Activated T-helper 17 cell treated with anti-CD3 and anti-CD28 coated beads, Interleukin-2, amount 50 U/mL, for 72 hours (primary cell): Measurements from ENCODE around the gene SEMG1. TPM values are rescaled to one million over a fixed set of nuclear protein-coding genes. Genes with fewer than 3 reads are reported as not detected.

Experiments
- ATAC-seq: fragments of 150-1000 bp; cut with Tn5 transposase; replicated peaks from 2 replicates; pipeline ENCODE4 v1.10.0; 2021; ENCODE audit warnings: mild to moderate bottlenecking, moderate library complexity
- H3K27ac Mint-ChIP-seq: one replicate; pipeline ENCODE4 v1.8.0; 2022; ENCODE audit warnings: mixed read lengths
- H3K27me3 Mint-ChIP-seq: one replicate; pipeline ENCODE4 v1.8.0; 2022; ENCODE audit warnings: mixed read lengths
- H3K36me3 Mint-ChIP-seq: one replicate; pipeline ENCODE4 v1.8.0; 2022; ENCODE audit warnings: low read depth, mild to moderate bottlenecking, mixed read lengths
- H3K4me1 Mint-ChIP-seq: one replicate; pipeline ENCODE4 v1.8.0; 2022; ENCODE audit warnings: mixed read lengths
- H3K4me3 Mint-ChIP-seq: one replicate; pipeline ENCODE4 v1.8.0; 2022; ENCODE audit warnings: mild to moderate bottlenecking, mixed read lengths
- H3K9me3 Mint-ChIP-seq: one replicate; pipeline ENCODE4 v1.8.0; 2022; ENCODE audit warnings: mixed read lengths
- total RNA-seq, 2 donors: library from RNA; stranded (reverse); gene quantifications; one replicate each; pipeline ENCODE4 v1.2.3, GENCODE V29; 2022

SEMG1 gene
- total RNA-seq: not detected

- no peak for ATAC-seq
- no peaks in the 10 kb centered on the region for H3K36me3 Mint-ChIP-seq
- peaks cover 3% of the 10 kb centered on the region for H3K9me3 Mint-ChIP-seq
- no peak within 1 kb of the TSS for H3K27ac Mint-ChIP-seq
- no peak within 1 kb of the TSS for H3K4me3 Mint-ChIP-seq
- peaks cover 41% of the 10 kb centered on the region for H3K27me3 Mint-ChIP-seq
- no peaks in the 10 kb centered on the region for H3K4me1 Mint-ChIP-seq
Observed at GRCh38 chr20:45206725-45207124, at the start of gene SEMG1. Gene SEMG1, plus strand, starts transcription at chr20:45207033. Its CDS starts 21 bp downstream, at chr20:45207054.

- no peaks in the 10 kb centered on the region for H3K4me1 Mint-ChIP-seq
- no peak overlapping the region for H3K27ac Mint-ChIP-seq
- H3K4me3 Mint-ChIP-seq: no peak overlapping the region
- no peaks in the 10 kb centered on the region for H3K36me3 Mint-ChIP-seq
- peaks cover 54% of the 10 kb centered on the region for H3K27me3 Mint-ChIP-seq
- peaks cover 19% of the 10 kb centered on the region for H3K9me3 Mint-ChIP-seq
- ATAC-seq: no peak
Observed at GRCh38 chr20:45157962-45158361, 48.9 kb upstream of the SEMG1 start.

GRCh38 chr20:45163083-45163803 lies 43.6 kb upstream of the SEMG1 start:
- peaks cover 72% of the 10 kb centered on the region for H3K27me3 Mint-ChIP-seq
- H3K4me3 Mint-ChIP-seq: no peak overlapping the region
- H3K36me3 Mint-ChIP-seq: no peaks in the 10 kb centered on the region
- peaks cover 24% of the 10 kb centered on the region for H3K9me3 Mint-ChIP-seq
- H3K27ac Mint-ChIP-seq: no peak overlapping the region
- no peak for ATAC-seq
- H3K4me1 Mint-ChIP-seq: no peaks in the 10 kb centered on the region

GRCh38 chr20:45164906-45165305 lies 41.9 kb upstream of the SEMG1 start:
- H3K36me3 Mint-ChIP-seq: no peaks in the 10 kb centered on the region
- H3K9me3 Mint-ChIP-seq: peaks cover 14% of the 10 kb centered on the region
- ATAC-seq: no peak
- H3K4me3 Mint-ChIP-seq: no peak overlapping the region
- no peaks in the 10 kb centered on the region for H3K4me1 Mint-ChIP-seq
- no peak overlapping the region for H3K27ac Mint-ChIP-seq
- H3K27me3 Mint-ChIP-seq: peaks cover 62% of the 10 kb centered on the region

GRCh38 chr20:45173522-45173921 lies 33.3 kb upstream of the SEMG1 start:
- Mint-ChIP-seq H3K36me3 (no peaks in the 10 kb centered on the region), H3K9me3 (no peaks in the 10 kb centered on the region), H3K4me3 (no peak overlapping the region), H3K4me1 (no peaks in the 10 kb centered on the region), H3K27ac (no peak overlapping the region), H3K27me3 (peaks cover 20% of the 10 kb centered on the region)
- peak; percentile 38 for ATAC-seq

- Mint-ChIP-seq H3K27me3 (peaks cover 20% of the 10 kb centered on the region), H3K4me3 (no peak within 1 kb of the TSS), H3K36me3 (no peaks in the 10 kb centered on the region), H3K27ac (no peak within 1 kb of the TSS), H3K9me3 (no peaks in the 10 kb centered on the region), H3K4me1 (no peaks in the 10 kb centered on the region)
- ATAC-seq: no peak
Observed at GRCh38 chr20:45174434-45175364, 32.1 kb upstream of the SEMG1 start, which contains the start of gene PI3. Gene PI3, plus strand, starts transcription at chr20:45174902. Its CDS starts 21 bp downstream, at chr20:45174923.

- H3K4me3 Mint-ChIP-seq: no peak overlapping the region
- H3K27me3 Mint-ChIP-seq: peaks cover 13% of the 10 kb centered on the region
- H3K9me3 Mint-ChIP-seq: no peaks in the 10 kb centered on the region
- H3K4me1 Mint-ChIP-seq: no peaks in the 10 kb centered on the region
- no peak overlapping the region for H3K27ac Mint-ChIP-seq
- no peaks in the 10 kb centered on the region for H3K36me3 Mint-ChIP-seq
- no peak for ATAC-seq
Observed at GRCh38 chr20:45176526-45177267, 30.1 kb upstream of the SEMG1 start.

GRCh38 chr20:45179166-45179565 lies 27.7 kb upstream of the SEMG1 start:
- no peaks in the 10 kb centered on the region for H3K36me3 Mint-ChIP-seq
- H3K27ac Mint-ChIP-seq: no peak overlapping the region
- no peak overlapping the region for H3K4me3 Mint-ChIP-seq
- ATAC-seq: no peak
- H3K27me3 Mint-ChIP-seq: peaks cover 3% of the 10 kb centered on the region
- H3K9me3 Mint-ChIP-seq: no peaks in the 10 kb centered on the region
- H3K4me1 Mint-ChIP-seq: no peaks in the 10 kb centered on the region

GRCh38 chr20:45181639-45182038 lies 25.2 kb upstream of the SEMG1 start:
- Mint-ChIP-seq H3K9me3 (no peaks in the 10 kb centered on the region), H3K27me3 (no peaks in the 10 kb centered on the region), H3K4me1 (no peaks in the 10 kb centered on the region), H3K4me3 (no peak overlapping the region), H3K27ac (no peak overlapping the region), H3K36me3 (no peaks in the 10 kb centered on the region)
- ATAC-seq: no peak

GRCh38 chr20:45183084-45183483 lies 23.7 kb upstream of the SEMG1 start:
- ATAC-seq: no peak
- no peaks in the 10 kb centered on the region for H3K9me3 Mint-ChIP-seq
- H3K27ac Mint-ChIP-seq: no peak overlapping the region
- no peaks in the 10 kb centered on the region for H3K4me1 Mint-ChIP-seq
- H3K4me3 Mint-ChIP-seq: no peak overlapping the region
- H3K27me3 Mint-ChIP-seq: no peaks in the 10 kb centered on the region
- H3K36me3 Mint-ChIP-seq: no peaks in the 10 kb centered on the region

- H3K27ac Mint-ChIP-seq: no peak overlapping the region
- H3K27me3 Mint-ChIP-seq: peaks cover 3% of the 10 kb centered on the region
- no peaks in the 10 kb centered on the region for H3K4me1 Mint-ChIP-seq
- H3K4me3 Mint-ChIP-seq: no peak overlapping the region
- H3K9me3 Mint-ChIP-seq: no peaks in the 10 kb centered on the region
- no peak for ATAC-seq
- no peaks in the 10 kb centered on the region for H3K36me3 Mint-ChIP-seq
Observed at GRCh38 chr20:45187693-45188092, 19.1 kb upstream of the SEMG1 start.

- ATAC-seq: no peak
- H3K4me1 Mint-ChIP-seq: no peaks in the 10 kb centered on the region
- no peak overlapping the region for H3K4me3 Mint-ChIP-seq
- H3K27me3 Mint-ChIP-seq: peaks cover 8% of the 10 kb centered on the region
- no peaks in the 10 kb centered on the region for H3K36me3 Mint-ChIP-seq
- H3K9me3 Mint-ChIP-seq: no peaks in the 10 kb centered on the region
- no peak overlapping the region for H3K27ac Mint-ChIP-seq
Observed at GRCh38 chr20:45189067-45189609, 17.7 kb upstream of the SEMG1 start.

- Mint-ChIP-seq H3K27ac (no peak overlapping the region), H3K4me3 (no peak overlapping the region), H3K4me1 (no peaks in the 10 kb centered on the region), H3K27me3 (peaks cover 10% of the 10 kb centered on the region), H3K9me3 (no peaks in the 10 kb centered on the region), H3K36me3 (no peaks in the 10 kb centered on the region)
- no peak for ATAC-seq
Observed at GRCh38 chr20:45189861-45190260, 17.0 kb upstream of the SEMG1 start.

GRCh38 chr20:45191926-45192325 lies 14.9 kb upstream of the SEMG1 start:
- no peaks in the 10 kb centered on the region for H3K4me1 Mint-ChIP-seq
- no peak overlapping the region for H3K4me3 Mint-ChIP-seq
- no peak for ATAC-seq
- no peak overlapping the region for H3K27ac Mint-ChIP-seq
- no peaks in the 10 kb centered on the region for H3K9me3 Mint-ChIP-seq
- H3K27me3 Mint-ChIP-seq: peaks cover 10% of the 10 kb centered on the region
- H3K36me3 Mint-ChIP-seq: no peaks in the 10 kb centered on the region
